MM.1S (cell line): Measurements from ENCODE around the gene GPR183.

ENCODE experiments used
- EZH2phosphoT487 ChIP-seq: fragments of 300-600 bp; sonication (generic); IDR thresholded peaks from 2 replicates; pipeline ENCODE4 v1.6.1; 2018; ENCODE audit warnings: antibody characterized with exemption, low read length
- TF ChIP-seq, protein P1 (sequence below): fragments of 300-600 bp; sonication (generic); IDR thresholded peaks from 2 replicates; pipeline ENCODE4 v1.5.1; 2016; ENCODE audit warnings: antibody characterized with exemption, low read length, mixed read lengths

DNA sequence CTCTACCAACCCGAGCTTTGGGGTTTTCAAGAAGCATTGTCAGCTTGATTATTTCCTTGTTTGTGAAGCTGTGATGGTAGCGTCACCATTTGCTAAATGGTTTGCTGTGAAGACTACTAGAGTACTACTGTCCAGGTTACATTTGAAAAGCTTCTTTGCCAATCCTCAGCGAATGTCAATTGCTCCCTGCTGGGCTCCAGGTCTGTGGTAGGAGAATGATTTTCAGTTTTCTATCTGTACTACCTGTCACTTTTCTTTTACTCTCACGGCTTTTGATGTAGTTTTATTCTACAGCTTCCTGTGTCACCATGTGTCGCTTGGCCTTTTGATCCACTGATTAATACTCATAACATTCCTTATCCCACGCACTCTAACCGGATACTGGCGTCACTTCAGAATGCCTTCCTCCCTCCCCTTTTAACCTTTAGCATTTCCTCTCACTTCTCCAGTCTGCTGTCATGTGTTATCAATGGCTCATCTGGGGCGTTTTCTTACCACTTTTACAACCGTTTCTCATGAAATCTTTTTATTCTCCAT lies 7.5 kb upstream of the GPR183 start:
- TF ChIP-seq, protein P1, sequence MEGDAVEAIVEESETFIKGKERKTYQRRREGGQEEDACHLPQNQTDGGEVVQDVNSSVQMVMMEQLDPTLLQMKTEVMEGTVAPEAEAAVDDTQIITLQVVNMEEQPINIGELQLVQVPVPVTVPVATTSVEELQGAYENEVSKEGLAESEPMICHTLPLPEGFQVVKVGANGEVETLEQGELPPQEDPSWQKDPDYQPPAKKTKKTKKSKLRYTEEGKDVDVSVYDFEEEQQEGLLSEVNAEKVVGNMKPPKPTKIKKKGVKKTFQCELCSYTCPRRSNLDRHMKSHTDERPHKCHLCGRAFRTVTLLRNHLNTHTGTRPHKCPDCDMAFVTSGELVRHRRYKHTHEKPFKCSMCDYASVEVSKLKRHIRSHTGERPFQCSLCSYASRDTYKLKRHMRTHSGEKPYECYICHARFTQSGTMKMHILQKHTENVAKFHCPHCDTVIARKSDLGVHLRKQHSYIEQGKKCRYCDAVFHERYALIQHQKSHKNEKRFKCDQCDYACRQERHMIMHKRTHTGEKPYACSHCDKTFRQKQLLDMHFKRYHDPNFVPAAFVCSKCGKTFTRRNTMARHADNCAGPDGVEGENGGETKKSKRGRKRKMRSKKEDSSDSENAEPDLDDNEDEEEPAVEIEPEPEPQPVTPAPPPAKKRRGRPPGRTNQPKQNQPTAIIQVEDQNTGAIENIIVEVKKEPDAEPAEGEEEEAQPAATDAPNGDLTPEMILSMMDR, result no peak
- TF ChIP-seq EZH2phosphoT487, result no peak
